HepG2 (cell line): Measurements from ENCODE around the gene APIP. TPM values are rescaled to one million over a fixed set of nuclear protein-coding genes. Genes with fewer than 3 reads are reported as not detected.

Source experiments
- CBFB ChIP-seq: sonication (generic); formaldehyde crosslinking; IDR thresholded peaks from 2 replicates; pipeline ENCODE4 v1.4.0; 2020; ENCODE audit warnings: missing genetic modification reagents
- CREM ChIP-seq, 2 experiments: sonication (generic) in 1 of 2; formaldehyde crosslinking in 1 of 2; IDR thresholded peaks; 2 replicates each; pipeline versions ENCODE4 v1.4.0 to v1.6.1; 2016 to 2020; ENCODE audit warnings: antibody characterized with exemption in 1 of 2, mild to moderate bottlenecking in 1 of 2, missing genetic modification reagents in 1 of 2
- HNRNPK ChIP-seq: fragments of 200-400 bp; formaldehyde crosslinking; IDR thresholded peaks from 2 replicates; pipeline ENCODE4 v1.6.1; 2018; ENCODE audit warnings: low read length, low read depth, moderate library complexity, mild to moderate bottlenecking; ENCODE audit not compliant: poor library complexity, severe bottlenecking
- HNRNPUL1 ChIP-seq: fragments of 200-400 bp; formaldehyde crosslinking; IDR thresholded peaks from 2 replicates; pipeline ENCODE4 v1.6.1; 2017; ENCODE audit warnings: low read depth, mild to moderate bottlenecking, low read length, moderate library complexity
- KDM5A ChIP-seq: fragments of 200-600 bp; sonication (generic); IDR thresholded peaks from 2 replicates; pipeline ENCODE4 v1.7.0; 2018; ENCODE audit warnings: antibody characterized with exemption, mild to moderate bottlenecking, low read length, borderline replicate concordance
- MTERF4 ChIP-seq: sonication (generic); formaldehyde crosslinking; IDR thresholded peaks from 2 replicates; pipeline ENCODE4 v1.8.0; 2023; ENCODE audit warnings: mild to moderate bottlenecking, missing genetic modification reagents
- NFYB ChIP-seq: sonication (generic); formaldehyde crosslinking; IDR thresholded peaks from 2 replicates; pipeline ENCODE4 v1.4.0; 2020; ENCODE audit warnings: missing genetic modification reagents
- NR2C2 ChIP-seq: sonication (generic); formaldehyde crosslinking; IDR thresholded peaks from 2 replicates; pipeline ENCODE4 v1.4.0; 2020; ENCODE audit warnings: missing genetic modification reagents, mild to moderate bottlenecking, moderate library complexity, borderline replicate concordance
- PHF20 ChIP-seq: sonication (generic); formaldehyde crosslinking; IDR thresholded peaks from 2 replicates; pipeline ENCODE4 v1.5.0; 2020; ENCODE audit warnings: mild to moderate bottlenecking, missing genetic modification reagents
- SCMH1 ChIP-seq: sonication (generic); formaldehyde crosslinking; IDR thresholded peaks from 2 replicates; pipeline ENCODE4 v1.9.0; 2021; ENCODE audit warnings: missing genetic modification reagents, mild to moderate bottlenecking, borderline replicate concordance
- SPEN ChIP-seq: sonication (generic); formaldehyde crosslinking; IDR thresholded peaks from 2 replicates; pipeline ENCODE4 v1.5.1; 2020; ENCODE audit warnings: low read depth, mild to moderate bottlenecking, missing genetic modification reagents
- STAG1 ChIP-seq: sonication (generic); formaldehyde crosslinking; IDR thresholded peaks from 2 replicates; pipeline ENCODE4 v1.4.0; 2020; ENCODE audit warnings: missing genetic modification reagents
- ZBTB39 ChIP-seq: sonication (generic); formaldehyde crosslinking; IDR thresholded peaks from 2 replicates; pipeline ENCODE4 v1.5.0; 2020; ENCODE audit warnings: missing genetic modification reagents
- ZBTB46 ChIP-seq: sonication (generic); formaldehyde crosslinking; IDR thresholded peaks from 2 replicates; pipeline ENCODE4 v1.4.0; 2020; ENCODE audit warnings: mild to moderate bottlenecking, missing genetic modification reagents, borderline replicate concordance
- ZKSCAN5 ChIP-seq: sonication (generic); formaldehyde crosslinking; IDR thresholded peaks from 2 replicates; pipeline ENCODE4 v1.5.1; 2020; ENCODE audit warnings: mild to moderate bottlenecking, missing genetic modification reagents
- ZNF101 ChIP-seq: sonication (generic); formaldehyde crosslinking; IDR thresholded peaks from 2 replicates; pipeline ENCODE4 v1.4.0; 2020; ENCODE audit warnings: mild to moderate bottlenecking, low read depth, missing genetic modification reagents, borderline replicate concordance
- ZNF547 ChIP-seq: sonication (generic); formaldehyde crosslinking; IDR thresholded peaks from 2 replicates; pipeline ENCODE4 v1.5.1; 2020; ENCODE audit warnings: mild to moderate bottlenecking, missing genetic modification reagents
- ZNF550 ChIP-seq: sonication (generic); formaldehyde crosslinking; IDR thresholded peaks from 2 replicates; pipeline ENCODE4 v1.4.0; 2020; ENCODE audit warnings: mild to moderate bottlenecking, missing genetic modification reagents, borderline replicate concordance
- ZNF563 ChIP-seq: sonication (generic); formaldehyde crosslinking; IDR thresholded peaks from 2 replicates; pipeline ENCODE4 v1.8.0; 2022; ENCODE audit warnings: mild to moderate bottlenecking, moderate library complexity, missing genetic modification reagents
- ZNF670 ChIP-seq: sonication (generic); formaldehyde crosslinking; IDR thresholded peaks from 2 replicates; pipeline ENCODE4 v1.8.0; 2022; ENCODE audit warnings: mild to moderate bottlenecking, missing genetic modification reagents, borderline replicate concordance
- polyA plus RNA-seq, 8 experiments: library from polyadenylated mRNA; depleted of rRNA in 3 of 8; stranded (reverse) in 7 of 8; unstranded in 1 of 8; fragments of >200 nt; fragmentation: Illumina TruSeq in 4 of 8; extraction: Trizol in 4 of 8; gene quantifications; 2 replicates each; pipeline versions ENCODE4 v1.2.1 to v1.2.3, GENCODE V29; 2011 to 2016; ENCODE audit warnings: low read depth in 4 of 8, missing spikeins in 1 of 8, mixed read lengths in 1 of 8; ENCODE audit not compliant: insufficient read depth in 1 of 8
- total RNA-seq, 5 experiments: library from RNA; depleted of rRNA; stranded (reverse); fragments of >200 nt; fragmentation: Illumina TruSeq; extraction: Trizol; gene quantifications; 2 replicates each; pipeline ENCODE4 v1.2.3, GENCODE V29; 2016; ENCODE audit warnings: low read depth in 1 of 5
- TF ChIP-seq, protein P1 (sequence below): sonication (generic); formaldehyde crosslinking; IDR thresholded peaks from 2 replicates; pipeline ENCODE4 v1.5.1; 2020; ENCODE audit warnings: mild to moderate bottlenecking, missing genetic modification reagents, moderate library complexity

The APIP gene
- total and polyA plus RNA-seq, 2 of the 13 experiments (the other 11 are each of a cell fraction or from before 2014, with no cell fraction given): 16.9 to 31.0 TPM

DNA sequence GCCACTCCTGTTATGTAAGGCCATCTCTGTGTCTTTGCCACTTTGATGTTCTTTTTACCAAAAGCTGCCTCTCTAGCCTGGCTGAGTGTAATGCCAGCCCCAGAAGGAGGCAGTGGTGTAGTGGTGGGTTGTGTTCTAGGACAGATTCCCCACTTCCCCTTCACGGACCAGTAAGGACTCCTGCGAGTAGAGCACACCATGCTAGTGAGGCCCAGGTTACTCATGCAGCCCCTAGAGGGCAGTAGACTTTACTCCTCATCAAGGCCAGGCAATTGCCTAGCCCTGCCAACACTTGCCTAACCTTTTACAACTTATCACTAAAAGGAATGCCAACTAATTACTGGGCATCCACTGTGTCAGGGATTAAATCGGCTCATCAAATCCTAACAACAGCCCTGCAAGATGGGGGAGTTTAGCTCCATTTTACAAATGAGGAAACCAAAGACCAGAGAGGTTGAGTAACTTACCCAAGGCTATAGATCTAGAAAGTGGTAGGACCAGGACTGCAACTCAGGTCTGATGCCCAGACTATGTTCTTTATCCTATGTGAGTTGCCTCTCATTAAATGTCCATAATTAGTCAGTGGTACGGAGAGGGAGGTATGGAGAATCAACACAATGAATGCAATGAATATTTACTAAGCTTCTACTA is 75.3 kb downstream of the APIP start (continued):
- no peak for TF ChIP-seq ZBTB46 (CRISPR knock-in tag)
- no peak for TF ChIP-seq HNRNPK
- no peak for TF ChIP-seq NR2C2
- no peak for TF ChIP-seq KDM5A
- TF ChIP-seq NFYB (CRISPR knock-in tag): no peak
- peak; percentile 63 for TF ChIP-seq STAG1
- TF ChIP-seq ZNF563 (CRISPR knock-in tag): no peak
- TF ChIP-seq MTERF4: no peak
- TF ChIP-seq, protein P1, sequence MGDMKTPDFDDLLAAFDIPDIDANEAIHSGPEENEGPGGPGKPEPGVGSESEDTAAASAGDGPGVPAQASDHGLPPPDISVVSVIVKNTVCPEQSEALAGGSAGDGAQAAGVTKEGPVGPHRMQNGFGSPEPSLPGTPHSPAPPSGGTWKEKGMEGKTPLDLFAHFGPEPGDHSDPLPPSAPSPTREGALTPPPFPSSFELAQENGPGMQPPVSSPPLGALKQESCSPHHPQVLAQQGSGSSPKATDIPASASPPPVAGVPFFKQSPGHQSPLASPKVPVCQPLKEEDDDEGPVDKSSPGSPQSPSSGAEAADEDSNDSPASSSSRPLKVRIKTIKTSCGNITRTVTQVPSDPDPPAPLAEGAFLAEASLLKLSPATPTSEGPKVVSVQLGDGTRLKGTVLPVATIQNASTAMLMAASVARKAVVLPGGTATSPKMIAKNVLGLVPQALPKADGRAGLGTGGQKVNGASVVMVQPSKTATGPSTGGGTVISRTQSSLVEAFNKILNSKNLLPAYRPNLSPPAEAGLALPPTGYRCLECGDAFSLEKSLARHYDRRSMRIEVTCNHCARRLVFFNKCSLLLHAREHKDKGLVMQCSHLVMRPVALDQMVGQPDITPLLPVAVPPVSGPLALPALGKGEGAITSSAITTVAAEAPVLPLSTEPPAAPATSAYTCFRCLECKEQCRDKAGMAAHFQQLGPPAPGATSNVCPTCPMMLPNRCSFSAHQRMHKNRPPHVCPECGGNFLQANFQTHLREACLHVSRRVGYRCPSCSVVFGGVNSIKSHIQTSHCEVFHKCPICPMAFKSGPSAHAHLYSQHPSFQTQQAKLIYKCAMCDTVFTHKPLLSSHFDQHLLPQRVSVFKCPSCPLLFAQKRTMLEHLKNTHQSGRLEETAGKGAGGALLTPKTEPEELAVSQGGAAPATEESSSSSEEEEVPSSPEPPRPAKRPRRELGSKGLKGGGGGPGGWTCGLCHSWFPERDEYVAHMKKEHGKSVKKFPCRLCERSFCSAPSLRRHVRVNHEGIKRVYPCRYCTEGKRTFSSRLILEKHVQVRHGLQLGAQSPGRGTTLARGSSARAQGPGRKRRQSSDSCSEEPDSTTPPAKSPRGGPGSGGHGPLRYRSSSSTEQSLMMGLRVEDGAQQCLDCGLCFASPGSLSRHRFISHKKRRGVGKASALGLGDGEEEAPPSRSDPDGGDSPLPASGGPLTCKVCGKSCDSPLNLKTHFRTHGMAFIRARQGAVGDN (CRISPR knock-in tag): no peak
- TF ChIP-seq PHF20: no peak
- no peak for TF ChIP-seq CREM (IDR thresholded peaks at IDR 0.05)
- TF ChIP-seq CREM (CRISPR knock-in tag; IDR thresholded peaks at IDR 0.05): no peak
- TF ChIP-seq ZNF547 (CRISPR knock-in tag): 0 out of 2 replicates have a peak, but pooled peaks have one; percentile 34
- TF ChIP-seq ZNF101 (CRISPR knock-in tag): no peak
- TF ChIP-seq ZBTB39: no peak
- 0 out of 2 replicates have a peak, but pooled peaks have one; percentile 47 for TF ChIP-seq ZKSCAN5 (CRISPR knock-in tag)
- TF ChIP-seq ZNF550: no peak
- TF ChIP-seq HNRNPUL1: no peak
- no peak for TF ChIP-seq ZNF670 (CRISPR knock-in tag)
- TF ChIP-seq CBFB (CRISPR knock-in tag): no peak
- no peak for TF ChIP-seq SCMH1
- no peak for TF ChIP-seq SPEN (CRISPR knock-in tag)
